M059J (cell line): ENCODE measurements around the gene SCMH1. TPM values are rescaled to one million over a fixed set of nuclear protein-coding genes. Genes with fewer than 3 reads are reported as not detected.
"Not testable (repeated sequence)": the region's sequence is repeated elsewhere in the genome, so short reads cannot be mapped to it uniquely, and the experiment has no call there.

Source experiments
- DNase-seq: peaks from one replicate; pipeline ENCODE4 v3.0.0-alpha.2; 2012; ENCODE audit warnings: low read depth
- total RNA-seq: library from RNA; depleted of rRNA; stranded (reverse); fragments of >200 nt; shearing (Covaris generic); gene quantifications from 2 replicates; pipeline ENCODE4 v1.2.3, GENCODE V29; 2014

The SCMH1 gene
- total RNA-seq, 1 experiment from 2014 or later = 28.8 TPM

- no peak for DNase-seq
These were observed 28.8 kb downstream of the SCMH1 start for GRCh38 chr1:41213341-41213740.

- not testable (repeated sequence) for DNase-seq
These were observed 30.5 kb downstream of the SCMH1 start for GRCh38 chr1:41211608-41212007.

- not testable (repeated sequence) for DNase-seq
These were observed 35.1 kb downstream of the SCMH1 start for GRCh38 chr1:41207053-41207452.

GRCh38 chr1:41200728-41201127 is 41.4 kb downstream of the SCMH1 start:
- DNase-seq = no peak

- DNase-seq = no peak
These were observed 42.7 kb downstream of the SCMH1 start for GRCh38 chr1:41199375-41199774.

- no peak for DNase-seq
These were observed 49.5 kb downstream of the SCMH1 start for GRCh38 chr1:41192456-41193178.

- no peak for DNase-seq
These were observed 57.7 kb downstream of the SCMH1 start for GRCh38 chr1:41184446-41184845.

- not testable (repeated sequence) for DNase-seq
These were observed 63.9 kb downstream of the SCMH1 start for GRCh38 chr1:41178230-41178629.

GRCh38 chr1:41175546-41175945 is 66.6 kb downstream of the SCMH1 start:
- DNase-seq = peak; percentile 37

GRCh38 chr1:41174170-41174569 is 67.9 kb downstream of the SCMH1 start:
- DNase-seq = peak; percentile 73

- no peak for DNase-seq
These were observed 68.5 kb downstream of the SCMH1 start for GRCh38 chr1:41173651-41174050.

- no peak for DNase-seq
These were observed 70.7 kb downstream of the SCMH1 start for GRCh38 chr1:41171266-41171874.

GRCh38 chr1:41169799-41170180 is 72.3 kb downstream of the SCMH1 start:
- no peak for DNase-seq

- no peak for DNase-seq
These were observed 72.9 kb downstream of the SCMH1 start for GRCh38 chr1:41169066-41169798.

- no peak for DNase-seq
These were observed 74.4 kb downstream of the SCMH1 start for GRCh38 chr1:41167667-41168066.

- no peak for DNase-seq
These were observed 77.4 kb downstream of the SCMH1 start for GRCh38 chr1:41164727-41165126.

- DNase-seq = no peak
These were observed 79.7 kb downstream of the SCMH1 start for GRCh38 chr1:41162441-41162840.

GRCh38 chr1:41161846-41162245 is 80.3 kb downstream of the SCMH1 start:
- no peak for DNase-seq

GRCh38 chr1:41160498-41161110 is 81.5 kb downstream of the SCMH1 start:
- no peak for DNase-seq

GRCh38 chr1:41158966-41159365 is 83.1 kb downstream of the SCMH1 start:
- no peak for DNase-seq

- no peak for DNase-seq
These were observed 83.8 kb downstream of the SCMH1 start for GRCh38 chr1:41158147-41158875.

GRCh38 chr1:41155105-41155504 is 87.0 kb downstream of the SCMH1 start:
- no peak for DNase-seq
